Transverse colon (tissue), 4 donors: ENCODE results near the gene CSRP3.

Experiments
- POLR2AphosphoS5 ChIP-seq, 3 donors: sonication (generic); formaldehyde crosslinking; IDR thresholded peaks; one replicate each; pipeline ENCODE4 v1.6.1; 2016; ENCODE audit warnings: antibody characterized with exemption in 3 of 3
- TF ChIP-seq, protein P1 (sequence below), 5 experiments: fragments of 200-600 bp in 3 of 5; fragments of 450-650 bp in 2 of 5; sonication (generic) in 3 of 5; IDR thresholded peaks; 1 replicate in 2 of 5; 2 replicates in 3 of 5; pipeline ENCODE4 v1.5.1; 2016 to 2017; ENCODE audit warnings: antibody characterized with exemption in 5 of 5, inconsistent platforms in 3 of 5, mild to moderate bottlenecking in 2 of 5, moderate library complexity in 1 of 5

DNA sequence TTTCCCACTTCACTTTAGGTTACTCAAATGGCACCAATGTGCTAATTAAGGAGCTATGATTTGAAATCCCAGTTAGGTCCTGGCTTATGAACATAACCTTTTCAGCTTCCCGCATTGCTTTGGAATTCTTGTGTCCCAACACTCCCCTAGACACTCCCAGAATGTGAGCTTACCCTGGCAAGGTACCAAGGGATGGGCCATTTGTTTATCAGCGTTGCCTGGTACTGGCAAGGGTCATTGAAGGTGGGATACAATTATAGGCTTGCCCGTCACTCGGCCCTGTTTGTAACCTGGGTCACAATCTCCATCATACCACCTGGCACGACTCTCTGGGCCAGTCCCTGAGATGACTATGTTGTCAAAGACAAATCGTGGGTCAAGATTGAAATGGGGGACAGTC, 5.4 kb downstream of the CSRP3 start:
- TF ChIP-seq, protein P1, sequence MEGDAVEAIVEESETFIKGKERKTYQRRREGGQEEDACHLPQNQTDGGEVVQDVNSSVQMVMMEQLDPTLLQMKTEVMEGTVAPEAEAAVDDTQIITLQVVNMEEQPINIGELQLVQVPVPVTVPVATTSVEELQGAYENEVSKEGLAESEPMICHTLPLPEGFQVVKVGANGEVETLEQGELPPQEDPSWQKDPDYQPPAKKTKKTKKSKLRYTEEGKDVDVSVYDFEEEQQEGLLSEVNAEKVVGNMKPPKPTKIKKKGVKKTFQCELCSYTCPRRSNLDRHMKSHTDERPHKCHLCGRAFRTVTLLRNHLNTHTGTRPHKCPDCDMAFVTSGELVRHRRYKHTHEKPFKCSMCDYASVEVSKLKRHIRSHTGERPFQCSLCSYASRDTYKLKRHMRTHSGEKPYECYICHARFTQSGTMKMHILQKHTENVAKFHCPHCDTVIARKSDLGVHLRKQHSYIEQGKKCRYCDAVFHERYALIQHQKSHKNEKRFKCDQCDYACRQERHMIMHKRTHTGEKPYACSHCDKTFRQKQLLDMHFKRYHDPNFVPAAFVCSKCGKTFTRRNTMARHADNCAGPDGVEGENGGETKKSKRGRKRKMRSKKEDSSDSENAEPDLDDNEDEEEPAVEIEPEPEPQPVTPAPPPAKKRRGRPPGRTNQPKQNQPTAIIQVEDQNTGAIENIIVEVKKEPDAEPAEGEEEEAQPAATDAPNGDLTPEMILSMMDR (IDR thresholded peaks at IDR 0.05) = no peak
- TF ChIP-seq POLR2AphosphoS5 (IDR thresholded peaks at IDR 0.05) = no peak
